ACC112 (cell line): ENCODE data around the gene HS3ST1.

ENCODE experiments used
- H2AFZ ChIP-seq: fragments of 200-600 bp; sonication (generic); one replicate; pipeline ENCODE4 v1.6.0; 2017; ENCODE audit warnings: antibody characterized with exemption, low read length; ENCODE audit not compliant: unreplicated experiment
- H3K27ac ChIP-seq: fragments of 200-600 bp; sonication (generic); 2 replicates; pipeline ENCODE4 v1.5.1; 2014; ENCODE audit warnings: low read depth, mild to moderate bottlenecking, antibody characterized with exemption, low read length, moderate library complexity
- H3K27me3 ChIP-seq: fragments of 200-600 bp; sonication (generic); 2 replicates; pipeline ENCODE4 v1.6.1; 2014; ENCODE audit warnings: mild to moderate bottlenecking, antibody characterized with exemption, low read length, moderate library complexity, mixed read lengths; ENCODE audit not compliant: insufficient read depth
- H3K36me3 ChIP-seq: fragments of 200-600 bp; sonication (generic); 2 replicates; pipeline ENCODE4 v1.6.1; 2016; ENCODE audit warnings: mild to moderate bottlenecking, antibody characterized with exemption, low read length, moderate library complexity, mixed read lengths; ENCODE audit not compliant: insufficient read depth
- H3K4me1 ChIP-seq: fragments of 200-600 bp; sonication (generic); one replicate; pipeline ENCODE4 v1.6.1; 2016; ENCODE audit warnings: low read length, mixed read lengths; ENCODE audit not compliant: insufficient read depth, unreplicated experiment, control insufficient read depth
- H3K4me3 ChIP-seq: fragments of 200-600 bp; sonication (generic); 2 replicates; pipeline ENCODE4 v1.5.1; 2014; ENCODE audit warnings: mild to moderate bottlenecking, low read depth, low read length
- H3K79me2 ChIP-seq: fragments of 200-600 bp; sonication (generic); one replicate; pipeline ENCODE4 v1.6.0; 2016; ENCODE audit warnings: low read length; ENCODE audit not compliant: control insufficient read depth, unreplicated experiment, insufficient read depth

Gene HS3ST1

GRCh38 chr4:11436084-11436483 is 7.4 kb upstream of the HS3ST1 start:
- no peak overlapping the region for H2AFZ ChIP-seq
- H3K4me1 ChIP-seq: no peaks in the 10 kb centered on the region
- H3K36me3 ChIP-seq: no peaks in the 10 kb centered on the region
- H3K27ac ChIP-seq: no peak overlapping the region
- no peak overlapping the region for H3K4me3 ChIP-seq
- no peaks in the 10 kb centered on the region for H3K79me2 ChIP-seq
- H3K27me3 ChIP-seq: peaks cover 10% of the 10 kb centered on the region

DNA sequence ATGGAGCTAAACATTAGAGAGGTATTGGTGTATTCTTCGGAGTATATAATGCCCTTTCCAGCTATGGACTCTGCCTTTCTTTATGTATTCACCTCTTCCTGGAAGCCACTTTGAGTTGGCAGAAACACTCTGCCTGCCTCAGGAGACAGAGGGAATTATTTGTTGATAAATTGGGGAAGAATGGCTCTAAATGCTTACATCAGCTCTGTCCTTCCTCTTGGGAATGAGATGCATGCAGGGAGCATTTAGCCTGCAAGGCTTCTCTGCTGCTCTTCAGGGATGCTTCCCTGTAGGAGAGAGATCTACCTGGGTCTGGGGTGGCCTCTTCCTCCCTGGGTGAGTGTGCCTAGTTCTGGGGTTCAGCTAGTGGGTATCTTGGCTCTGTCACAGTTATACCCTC is 6.9 kb upstream of the HS3ST1 start:
- Histone ChIP-seq H3K4me1 (no peaks in the 10 kb centered on the region), H2AFZ (no peak overlapping the region), H3K27me3 (peaks cover 15% of the 10 kb centered on the region), H3K36me3 (no peaks in the 10 kb centered on the region), H3K27ac (no peak overlapping the region), H3K79me2 (no peaks in the 10 kb centered on the region), H3K4me3 (no peak overlapping the region)

DNA sequence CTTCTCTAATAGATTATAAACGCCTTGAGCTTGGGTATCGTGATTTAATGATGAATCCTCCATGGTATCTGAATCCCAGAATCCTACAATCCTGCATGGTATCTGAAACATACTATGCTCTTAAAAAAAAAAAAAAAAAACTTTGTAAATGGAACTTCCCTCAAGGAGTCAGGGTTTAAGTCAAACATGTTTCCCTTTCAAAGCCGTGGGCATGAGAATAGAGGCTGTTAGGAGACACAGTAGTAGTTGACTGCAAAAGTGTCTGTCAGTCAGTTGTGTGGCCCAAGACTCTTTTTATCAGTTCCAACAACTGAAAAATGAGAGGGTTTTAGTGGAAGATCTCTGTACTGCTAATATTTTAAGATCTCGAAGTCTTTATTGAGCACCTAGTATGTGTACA is 2.4 kb upstream of the HS3ST1 start:
- H2AFZ ChIP-seq: no peak overlapping the region
- no peak overlapping the region for H3K4me3 ChIP-seq
- no peak overlapping the region for H3K27ac ChIP-seq
- H3K4me1 ChIP-seq: no peaks in the 10 kb centered on the region
- H3K36me3 ChIP-seq: no peaks in the 10 kb centered on the region
- H3K27me3 ChIP-seq: peaks cover 57% of the 10 kb centered on the region
- H3K79me2 ChIP-seq: no peaks in the 10 kb centered on the region

- Histone ChIP-seq H3K79me2 (no peaks in the 10 kb centered on the region), H2AFZ (no peak overlapping the region), H3K27me3 (peaks cover 57% of the 10 kb centered on the region), H3K27ac (no peak overlapping the region), H3K4me1 (no peaks in the 10 kb centered on the region), H3K4me3 (no peak overlapping the region), H3K36me3 (no peaks in the 10 kb centered on the region)
Observed at GRCh38 chr4:11430536-11430935, 1.8 kb upstream of the HS3ST1 start.

DNA sequence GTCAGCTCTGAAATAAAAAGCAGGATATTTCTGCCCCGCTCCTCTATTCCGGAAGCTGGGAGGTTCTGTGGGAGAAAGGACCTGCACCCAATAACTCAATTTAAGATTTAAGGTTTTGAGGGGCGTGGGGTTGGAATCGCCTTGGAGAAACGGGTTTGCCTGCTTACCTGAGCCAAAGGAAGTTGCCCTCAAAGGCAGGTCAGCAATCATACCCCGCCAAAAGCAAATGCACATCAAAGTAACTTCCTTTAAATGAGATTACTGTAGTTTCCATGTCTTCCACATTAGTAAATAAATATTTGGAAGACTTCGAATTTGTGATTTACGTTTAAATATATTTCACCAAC is 978 bp upstream of the HS3ST1 start:
- Histone ChIP-seq H2AFZ (no peak overlapping the region), H3K4me3 (no peak overlapping the region), H3K36me3 (no peaks in the 10 kb centered on the region), H3K4me1 (no peaks in the 10 kb centered on the region), H3K79me2 (no peaks in the 10 kb centered on the region), H3K27ac (no peak overlapping the region), H3K27me3 (peaks cover 57% of the 10 kb centered on the region)

GRCh38 chr4:11428899-11429698 is 405 bp upstream of the HS3ST1 start:
- H2AFZ ChIP-seq: no peak overlapping the region
- no peaks in the 10 kb centered on the region for H3K4me1 ChIP-seq
- no peak overlapping the region for H3K27ac ChIP-seq
- H3K27me3 ChIP-seq: peaks cover 57% of the 10 kb centered on the region
- no peaks in the 10 kb centered on the region for H3K36me3 ChIP-seq
- no peaks in the 10 kb centered on the region for H3K79me2 ChIP-seq
- H3K4me3 ChIP-seq: peak overlapping the region; percentile 47; the same call in 1 of the 2 replicates

GRCh38 chr4:11427121-11427996 is 1.3 kb downstream of the HS3ST1 start:
- Histone ChIP-seq H3K79me2 (no peaks in the 10 kb centered on the region), H3K4me1 (no peaks in the 10 kb centered on the region), H3K36me3 (no peaks in the 10 kb centered on the region), H3K27me3 (peaks cover 53% of the 10 kb centered on the region), H3K27ac (no peak overlapping the region), H3K4me3 (no peak overlapping the region), H2AFZ (no peak overlapping the region)

DNA sequence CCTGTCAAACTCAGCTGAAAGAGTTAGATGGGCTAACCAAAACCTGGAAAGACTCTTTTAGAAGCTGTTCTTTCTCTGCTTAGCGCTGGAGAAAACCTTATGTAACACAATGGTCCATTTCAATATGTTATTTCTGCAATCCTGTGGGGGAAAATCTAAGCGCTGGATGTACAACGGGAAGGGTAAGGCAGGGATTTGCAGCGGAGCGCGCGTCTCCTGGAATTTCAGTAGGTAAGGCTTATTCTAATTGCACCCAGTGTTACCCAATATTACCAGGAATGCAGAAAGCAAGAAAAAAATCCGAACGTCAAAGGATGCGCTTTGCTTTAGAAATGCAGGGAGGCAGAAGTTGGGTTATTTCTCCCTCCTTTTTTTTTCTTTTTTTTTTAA is 2.0 kb downstream of the HS3ST1 start:
- peaks cover 50% of the 10 kb centered on the region for H3K27me3 ChIP-seq
- H3K27ac ChIP-seq: no peak overlapping the region
- no peak overlapping the region for H3K4me3 ChIP-seq
- no peaks in the 10 kb centered on the region for H3K79me2 ChIP-seq
- no peak overlapping the region for H2AFZ ChIP-seq
- H3K36me3 ChIP-seq: no peaks in the 10 kb centered on the region
- no peaks in the 10 kb centered on the region for H3K4me1 ChIP-seq

DNA sequence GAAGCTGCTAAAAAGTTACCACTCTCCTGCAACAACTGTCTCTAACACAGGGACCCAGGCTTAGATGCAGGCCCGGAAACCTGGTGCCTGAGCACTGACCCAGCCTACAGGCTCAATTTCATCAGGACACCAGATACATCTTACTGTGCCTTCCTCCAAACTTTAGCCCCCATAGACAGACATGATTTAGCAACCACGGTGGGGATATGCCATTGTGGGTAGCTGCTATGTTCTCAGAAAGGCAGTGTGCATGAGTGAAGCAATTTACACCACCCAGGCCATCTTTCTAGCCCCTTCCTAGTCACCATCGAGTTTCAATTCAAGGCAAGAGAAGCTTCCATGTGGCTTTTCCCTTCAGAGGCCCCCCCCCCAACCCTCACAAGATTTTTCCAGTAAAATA is 2.7 kb downstream of the HS3ST1 start:
- no peak overlapping the region for H2AFZ ChIP-seq
- peaks cover 51% of the 10 kb centered on the region for H3K27me3 ChIP-seq
- no peaks in the 10 kb centered on the region for H3K79me2 ChIP-seq
- no peak overlapping the region for H3K4me3 ChIP-seq
- no peaks in the 10 kb centered on the region for H3K4me1 ChIP-seq
- H3K36me3 ChIP-seq: no peaks in the 10 kb centered on the region
- no peak overlapping the region for H3K27ac ChIP-seq

GRCh38 chr4:11424856-11425255 is 3.8 kb downstream of the HS3ST1 start:
- H3K36me3 ChIP-seq: no peaks in the 10 kb centered on the region
- no peak overlapping the region for H3K4me3 ChIP-seq
- no peak overlapping the region for H3K27ac ChIP-seq
- H3K27me3 ChIP-seq: peaks cover 39% of the 10 kb centered on the region
- no peaks in the 10 kb centered on the region for H3K4me1 ChIP-seq
- H2AFZ ChIP-seq: no peak overlapping the region
- H3K79me2 ChIP-seq: no peaks in the 10 kb centered on the region

GRCh38 chr4:11424000-11424399 is 4.7 kb downstream of the HS3ST1 start:
- Histone ChIP-seq H3K79me2 (no peaks in the 10 kb centered on the region), H3K27ac (no peak overlapping the region), H3K36me3 (no peaks in the 10 kb centered on the region), H2AFZ (no peak overlapping the region), H3K4me3 (no peak overlapping the region), H3K4me1 (no peaks in the 10 kb centered on the region), H3K27me3 (peaks cover 31% of the 10 kb centered on the region)
